Nucleus accumbens (tissue), 56 donors: ENCODE data around the gene IL20RA.
A peak's percentile ranks its signal among the peaks of the same experiment; 100 is the strongest.

ENCODE experiments used
- DNase-seq, 56 donors: peaks; one replicate each; lab custom pipeline; 2025; lab: John Stamatoyannopoulos, UW

Gene IL20RA

DNA sequence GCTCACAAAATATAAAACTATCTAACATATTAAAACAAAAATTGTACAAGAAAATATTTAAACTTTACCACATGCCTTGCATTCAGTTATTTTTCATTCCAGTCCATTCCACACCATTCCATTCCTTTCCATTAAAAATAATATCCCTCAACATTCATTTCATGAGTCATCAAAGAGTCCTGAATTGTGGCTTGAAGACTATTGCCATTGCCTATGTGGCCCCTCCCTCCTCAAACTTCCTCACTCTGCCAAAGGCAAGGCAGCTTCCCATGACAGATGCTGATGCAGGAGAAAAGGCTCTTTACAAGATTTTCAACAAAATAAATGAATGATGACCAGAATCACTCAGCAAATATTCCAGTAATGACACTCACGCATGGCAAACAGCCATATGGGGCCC lies 31.7 kb downstream of the IL20RA start:
- DNase-seq, result no peak

DNA sequence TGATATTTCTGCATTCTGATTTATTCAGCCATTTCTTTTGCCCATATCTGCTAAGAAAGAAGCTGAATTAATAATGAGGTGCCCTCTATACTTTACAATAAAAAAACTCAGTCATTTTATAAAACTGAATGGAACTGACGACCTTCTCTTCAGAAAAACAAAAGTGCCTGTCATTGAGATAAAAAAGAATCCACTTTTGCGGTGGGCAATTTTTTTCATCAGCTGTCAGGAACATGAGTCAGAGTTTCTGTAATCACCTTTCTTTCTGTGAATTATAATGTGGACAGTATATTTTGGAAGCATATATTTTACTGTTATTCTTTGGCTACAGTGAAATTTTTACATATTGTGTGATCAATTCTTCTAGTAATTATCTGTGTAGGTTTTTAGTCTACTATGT lies 33.4 kb downstream of the IL20RA start:
- no peak for DNase-seq

DNA sequence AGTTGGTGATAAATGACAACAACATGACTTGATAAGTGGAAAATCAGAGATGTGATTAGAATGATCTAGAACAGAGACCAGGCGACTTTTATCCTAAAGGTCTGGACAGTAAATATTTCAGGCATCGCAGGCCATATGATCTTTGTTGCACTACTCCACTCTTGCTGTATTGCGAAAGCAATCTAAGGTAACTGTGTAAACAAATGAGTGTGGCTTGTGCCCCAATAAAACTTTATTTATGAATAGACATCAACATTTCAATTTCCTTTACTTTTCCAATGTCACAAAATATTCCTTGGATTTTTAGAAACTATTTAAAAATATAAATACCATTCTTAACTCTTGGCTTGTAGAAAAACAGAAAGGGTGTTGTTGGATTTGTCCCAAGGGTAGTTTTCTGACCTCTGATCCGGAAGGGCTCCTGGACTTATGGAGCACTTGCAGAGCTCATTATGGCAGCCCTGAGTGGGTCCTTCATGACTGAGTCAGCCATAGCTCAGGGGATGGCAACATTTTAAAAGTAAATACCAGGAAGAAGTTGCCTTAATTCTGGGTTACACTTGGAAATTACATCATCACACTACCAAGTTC lies 34.5 kb downstream of the IL20RA start:
- DNase-seq, result no peak

DNA sequence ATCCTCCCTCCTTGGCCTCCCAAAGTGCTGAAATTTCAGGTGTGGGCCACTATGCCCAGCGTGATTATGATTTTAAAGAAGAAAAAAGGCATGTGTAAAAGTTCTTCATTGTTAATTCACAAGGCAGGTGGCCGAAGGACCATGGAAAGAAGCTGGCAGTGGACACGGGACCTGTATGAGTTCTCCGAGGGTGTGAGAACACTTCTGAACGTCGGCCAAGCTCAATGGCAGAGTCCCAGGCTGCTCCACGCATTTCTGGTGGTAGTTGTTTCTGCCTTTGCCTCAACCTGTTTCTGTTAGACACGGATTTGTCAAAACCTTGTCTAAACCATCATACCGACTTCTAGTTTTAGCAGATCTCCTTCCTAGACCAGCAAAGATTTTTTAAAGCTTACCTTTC lies 36.6 kb downstream of the IL20RA start:
- DNase-seq, result peak in 1 of 56 donors; percentile 4

DNA sequence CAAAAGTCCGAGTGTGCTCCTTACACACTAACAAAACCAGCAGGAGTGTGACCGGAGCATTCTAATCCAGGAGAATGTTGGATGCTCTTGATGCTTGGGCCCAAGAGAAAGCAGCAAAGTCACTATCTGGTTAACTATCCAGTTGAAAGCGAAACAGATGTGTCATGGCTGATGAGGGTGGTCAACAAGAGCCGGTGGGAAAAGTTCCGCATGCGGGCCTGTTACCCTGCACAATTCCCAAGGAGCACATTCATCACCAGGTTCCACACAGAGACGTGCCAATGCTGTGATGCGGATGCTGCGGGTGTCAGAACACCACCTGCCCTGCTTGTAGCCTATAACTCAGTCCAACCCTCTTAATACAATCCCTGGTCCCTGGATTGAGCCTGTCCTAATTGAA lies 38.7 kb downstream of the IL20RA start:
- DNase-seq, result no peak

DNA sequence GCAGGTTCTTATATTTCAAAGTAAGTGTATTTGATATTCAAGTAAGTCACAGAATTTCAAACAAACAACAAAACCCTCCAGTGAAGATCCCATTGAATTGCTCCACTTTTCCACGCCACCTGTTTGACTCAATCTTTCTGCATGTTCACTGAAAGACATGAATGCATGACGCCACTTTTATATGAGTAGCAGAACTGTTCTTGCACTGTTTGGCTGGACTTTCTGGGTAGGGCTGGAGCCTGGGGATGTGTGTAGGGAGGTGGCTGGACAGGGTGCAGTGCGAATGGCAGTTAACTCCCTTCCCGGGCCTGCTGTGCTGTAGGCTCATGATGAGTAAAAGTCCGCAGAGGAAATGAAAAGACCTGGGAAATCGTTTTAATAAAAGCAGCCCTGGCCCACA lies 39.7 kb downstream of the IL20RA start:
- DNase-seq, result no peak

DNA sequence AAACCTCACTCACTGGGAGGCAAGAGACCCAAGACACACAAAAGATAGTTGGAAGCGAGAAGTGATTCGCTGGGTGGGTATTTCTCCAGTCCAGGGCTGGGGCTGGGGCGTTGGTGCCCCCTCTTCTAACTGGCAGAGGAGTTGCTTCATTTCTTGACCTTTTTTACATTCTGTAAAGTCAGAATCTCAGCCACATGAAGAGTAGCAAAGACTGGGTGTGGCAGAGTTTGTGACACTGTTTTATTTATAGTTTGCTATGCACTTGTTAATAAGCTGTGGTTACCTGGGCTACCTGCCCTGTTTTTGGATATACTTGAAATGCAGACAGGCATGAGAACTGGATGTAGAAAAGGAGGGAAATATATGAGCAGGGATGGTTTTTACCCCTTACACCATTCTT lies 42.3 kb downstream of the IL20RA start:
- DNase-seq, result no peak

DNA sequence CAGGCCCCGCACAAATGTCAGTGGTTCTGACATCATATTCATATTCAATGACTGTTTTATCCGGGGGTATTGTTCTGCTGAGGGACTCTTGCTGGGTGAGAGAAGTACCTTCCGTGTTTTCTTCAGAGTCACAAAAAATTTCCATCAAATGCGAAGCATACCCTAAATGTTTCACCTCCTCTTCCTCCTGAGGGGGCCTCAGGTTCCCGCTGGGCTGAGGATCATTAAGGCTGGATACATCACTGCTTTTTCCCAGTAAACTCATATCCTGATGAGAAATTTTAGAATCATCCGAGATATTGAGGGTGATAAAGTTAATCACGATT lies 42.8 kb downstream of the IL20RA start:
- DNase-seq, result no peak

DNA sequence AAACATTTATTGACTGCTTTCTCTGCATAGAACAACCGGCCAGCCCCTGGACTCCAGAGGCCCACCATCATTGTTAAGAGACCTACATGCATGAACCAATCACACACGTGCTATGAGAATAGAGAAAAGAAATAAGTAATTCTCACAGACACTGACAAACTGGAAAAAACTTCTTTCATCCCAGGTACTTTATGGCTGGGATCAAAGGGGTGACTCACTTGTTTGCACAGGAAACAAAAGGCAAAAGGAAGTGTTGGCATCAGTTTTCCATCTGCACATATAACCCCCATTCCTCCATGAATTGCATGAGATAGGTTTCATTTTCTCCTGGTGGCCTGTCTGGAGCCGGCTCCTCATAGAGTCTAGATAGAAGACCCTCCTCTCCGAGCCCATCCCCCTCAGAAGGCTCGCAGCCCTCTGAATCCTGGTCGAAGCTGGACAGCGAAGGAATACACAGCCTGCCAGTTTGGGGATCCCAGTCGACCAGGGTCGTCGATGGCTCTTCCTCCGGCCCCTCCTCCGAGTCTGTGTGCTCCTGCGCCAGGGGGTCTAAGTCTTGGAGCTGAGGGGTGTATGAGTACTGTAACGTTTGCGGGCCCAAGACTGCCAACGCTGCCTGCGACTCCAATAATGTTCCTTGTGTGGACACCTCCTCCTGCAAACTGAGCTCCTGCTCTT lies 43.3 kb downstream of the IL20RA start:
- DNase-seq, result no peak

DNA sequence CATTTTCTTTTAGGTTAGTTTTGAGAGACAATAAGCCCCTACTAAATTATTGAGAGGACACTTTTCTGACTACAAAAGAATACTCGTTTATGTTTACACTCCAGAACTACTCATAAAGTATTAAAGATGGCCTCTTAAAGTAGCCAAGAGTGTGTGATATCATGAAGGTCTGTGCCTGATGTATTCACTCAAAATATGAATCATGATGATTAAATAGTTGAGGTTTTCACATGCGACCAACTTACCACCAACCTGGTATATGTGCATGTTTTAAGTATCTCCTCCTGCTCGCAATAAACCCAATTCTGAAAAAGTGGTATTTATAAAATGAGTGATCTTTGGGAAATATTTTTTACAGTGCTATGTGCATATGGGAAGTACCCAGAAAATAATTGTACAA lies 43.9 kb downstream of the IL20RA start:
- no peak for DNase-seq

DNA sequence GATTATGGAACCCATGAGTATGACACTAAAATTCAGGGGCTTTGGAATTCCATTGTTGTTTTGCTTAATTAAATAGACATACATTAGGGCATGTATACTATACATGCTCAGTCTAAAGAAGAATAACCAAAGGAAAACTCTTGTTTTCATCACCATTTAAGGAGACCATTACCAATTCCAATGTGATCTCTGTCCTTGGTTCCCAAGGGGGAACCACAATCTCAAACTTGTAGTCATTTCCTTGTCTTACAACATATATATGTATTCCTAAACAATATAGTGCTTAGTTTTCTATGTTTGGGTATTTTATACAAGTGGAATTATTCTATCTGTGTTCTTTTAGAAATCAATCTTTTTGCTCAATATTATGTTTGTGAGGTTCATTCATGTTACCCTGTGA lies 49.2 kb downstream of the IL20RA start:
- DNase-seq, result no peak

DNA sequence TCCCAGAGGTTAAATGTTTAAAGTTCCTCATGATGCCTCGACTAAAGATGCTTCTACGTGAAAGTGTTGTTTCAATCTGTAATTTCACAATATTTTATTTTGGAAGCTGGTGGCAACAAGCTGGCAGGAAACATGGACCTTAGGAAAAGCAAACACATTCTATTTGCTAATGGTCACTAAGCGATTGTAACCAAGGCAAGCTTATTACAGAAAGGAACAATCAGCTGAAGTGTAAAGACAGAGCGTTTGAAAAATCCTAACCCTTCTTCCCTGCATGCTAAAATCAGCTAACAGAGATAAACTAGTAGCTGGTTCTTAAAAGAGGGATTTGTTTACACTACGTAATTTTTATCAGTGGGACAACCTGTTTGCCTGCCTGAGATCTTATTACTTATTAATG lies 50.0 kb downstream of the IL20RA start:
- DNase-seq, result no peak

DNA sequence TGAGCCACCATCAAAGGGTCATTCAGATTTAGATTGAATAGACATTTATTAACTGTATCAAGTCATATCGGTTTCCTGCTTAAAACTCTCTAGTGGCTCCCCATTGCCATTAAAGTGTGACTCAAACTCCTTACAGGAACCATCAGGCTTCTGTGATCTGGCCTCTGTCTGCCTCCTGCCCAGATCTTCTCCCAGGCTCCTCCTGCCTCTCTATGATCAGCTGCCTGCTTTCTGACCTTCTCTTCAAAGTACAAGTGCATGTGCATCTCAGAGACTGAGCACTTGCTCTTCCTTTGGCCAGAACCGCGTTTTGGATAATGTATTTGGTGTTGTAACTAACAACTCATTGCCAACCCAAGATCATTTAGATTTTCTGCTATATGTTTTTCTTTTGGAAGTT lies 52.7 kb downstream of the IL20RA start:
- no peak for DNase-seq

DNA sequence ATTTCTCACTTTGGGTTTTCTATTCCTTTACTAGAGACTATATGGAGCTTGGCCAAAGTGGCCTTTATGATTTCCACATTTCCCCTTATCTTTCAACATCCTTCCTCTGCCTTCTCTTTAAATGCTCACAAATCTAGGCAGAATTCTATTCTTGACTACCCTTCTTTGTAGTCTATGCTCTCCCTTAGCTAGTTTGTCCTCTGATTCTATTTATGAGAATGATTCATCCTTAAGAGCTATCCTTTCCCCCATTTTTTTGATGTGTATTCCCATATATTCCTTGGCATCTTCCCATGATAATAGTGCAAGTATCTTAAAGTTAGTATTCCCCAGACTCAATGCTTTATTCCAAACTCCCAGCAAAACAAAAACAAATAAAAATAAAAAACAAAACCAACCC lies 53.1 kb downstream of the IL20RA start:
- no peak for DNase-seq

DNA sequence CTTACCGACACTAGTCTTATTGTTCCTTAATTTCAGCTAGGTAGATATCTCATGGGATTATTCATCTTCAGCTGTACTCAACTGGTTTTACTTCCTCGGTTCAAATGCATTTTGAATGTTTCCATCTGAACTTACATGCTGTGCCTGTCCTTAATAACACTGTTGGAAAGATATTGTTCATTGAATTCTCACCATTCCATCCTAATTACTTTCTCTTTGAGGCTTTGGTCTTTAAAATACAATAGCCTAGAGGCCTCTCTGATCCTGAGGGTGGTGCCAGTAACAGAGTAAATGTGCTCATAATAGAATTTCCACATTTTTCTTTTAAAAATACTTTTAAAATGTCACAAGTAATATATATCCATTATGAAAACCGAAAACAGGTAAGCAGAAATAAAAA lies 54.0 kb downstream of the IL20RA start:
- DNase-seq, result no peak

DNA sequence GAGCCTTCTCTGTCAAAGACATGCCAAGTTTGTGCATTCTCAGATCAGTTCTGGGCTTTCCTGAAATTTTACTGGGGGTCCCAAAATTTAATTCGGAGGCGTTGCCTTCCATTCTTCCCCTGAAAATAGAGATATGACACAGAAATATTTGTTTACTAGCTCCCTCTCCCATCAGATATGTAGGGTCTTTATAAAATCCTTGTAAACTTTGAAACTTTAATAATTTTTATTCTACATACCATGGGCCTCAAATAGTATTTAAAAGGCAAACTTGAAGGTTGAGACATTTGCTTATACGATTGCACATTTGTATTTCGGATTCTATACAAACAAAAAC lies 54.6 kb downstream of the IL20RA start:
- no peak for DNase-seq

DNA sequence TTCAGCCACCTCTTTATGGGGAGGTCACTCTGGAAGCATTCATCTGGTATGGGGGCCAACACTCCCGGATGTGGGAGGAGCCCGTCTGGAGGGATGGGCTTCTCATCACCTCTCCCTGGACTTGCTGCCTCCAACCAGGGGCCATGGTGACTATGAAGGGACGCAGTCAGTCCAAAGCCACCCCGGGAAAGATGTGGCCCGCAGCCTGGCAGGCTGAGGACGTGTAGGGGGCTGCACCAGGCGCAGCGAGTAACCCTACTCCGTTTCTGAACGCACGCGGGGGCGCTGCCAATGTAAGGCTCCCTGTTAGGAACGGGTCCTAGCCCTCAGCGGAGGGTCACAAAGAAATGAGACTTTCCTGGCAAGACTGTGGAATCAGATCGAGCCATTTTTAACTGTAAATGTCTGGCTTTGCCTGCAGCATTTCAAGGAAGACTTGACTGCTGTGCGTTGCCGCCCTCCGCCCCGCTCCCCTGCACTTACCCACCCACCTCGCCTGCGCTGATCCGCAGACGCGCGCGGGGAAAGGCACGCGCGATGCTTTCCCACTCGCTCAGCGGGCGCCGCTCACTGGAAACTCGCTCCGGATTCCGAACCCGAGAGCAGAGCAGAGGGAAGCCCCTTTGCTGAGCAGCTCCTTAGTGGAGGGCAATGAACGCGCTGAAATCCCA lies 55.1 kb downstream of the IL20RA start:
- DNase-seq, result peak in 30 of 56 donors; percentile 2 to 79 (median 30)

DNA sequence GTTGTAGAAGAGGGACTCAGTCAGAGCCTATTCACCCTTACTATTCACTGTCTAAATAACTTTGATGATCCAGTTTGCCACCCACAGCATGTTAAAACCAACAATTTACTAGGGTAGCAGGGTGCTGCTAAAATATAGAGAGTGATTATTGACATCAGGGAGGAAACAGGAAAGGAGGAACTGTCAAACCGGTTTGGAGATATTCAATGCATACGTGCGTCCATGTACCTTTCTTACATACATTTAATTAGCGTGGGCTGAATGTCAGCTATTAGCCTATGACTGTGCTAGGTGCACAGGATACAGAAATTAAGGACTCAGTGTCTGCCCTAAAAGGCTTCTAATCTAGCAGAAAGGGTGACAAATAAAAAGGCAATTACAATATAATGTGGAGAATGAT lies 57.2 kb downstream of the IL20RA start:
- DNase-seq, result no peak

DNA sequence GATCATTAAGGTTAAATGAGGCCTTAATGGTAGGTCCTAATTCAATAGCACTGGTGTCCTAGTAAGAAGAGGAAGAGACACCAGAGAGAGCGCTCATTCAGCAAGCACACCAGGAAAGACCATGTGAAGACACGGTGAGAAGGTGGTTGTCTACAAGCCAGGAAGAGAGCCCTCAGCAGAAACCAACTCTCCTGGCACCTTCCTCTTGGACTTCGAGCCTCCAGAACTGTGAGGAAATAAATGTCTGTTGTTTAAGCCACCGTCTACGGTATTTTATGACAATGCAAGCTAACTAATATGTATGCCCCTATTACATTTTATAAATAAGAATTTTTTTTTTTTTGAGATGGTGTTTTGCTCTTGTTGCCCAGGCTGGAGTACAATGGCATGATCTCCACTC lies 59.3 kb downstream of the IL20RA start:
- no peak for DNase-seq

DNA sequence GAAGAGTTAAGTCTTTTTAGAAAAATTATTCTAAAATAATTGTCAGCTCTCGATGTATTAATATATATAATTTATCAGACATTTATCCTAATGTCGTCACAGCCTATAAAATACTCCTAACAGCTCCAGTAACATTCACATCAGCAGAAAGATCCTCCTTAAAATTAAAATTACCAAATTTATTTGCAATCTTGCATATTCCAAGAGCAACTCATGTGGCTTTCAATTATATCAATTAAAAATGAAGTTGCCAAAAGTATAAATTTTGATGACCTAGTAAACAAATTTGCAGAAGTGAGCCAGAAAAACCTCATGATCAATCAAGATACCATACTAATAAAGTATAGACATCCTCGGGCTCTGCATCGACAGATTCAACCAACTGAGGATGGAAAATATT lies 60.2 kb downstream of the IL20RA start:
- no peak for DNase-seq

DNA sequence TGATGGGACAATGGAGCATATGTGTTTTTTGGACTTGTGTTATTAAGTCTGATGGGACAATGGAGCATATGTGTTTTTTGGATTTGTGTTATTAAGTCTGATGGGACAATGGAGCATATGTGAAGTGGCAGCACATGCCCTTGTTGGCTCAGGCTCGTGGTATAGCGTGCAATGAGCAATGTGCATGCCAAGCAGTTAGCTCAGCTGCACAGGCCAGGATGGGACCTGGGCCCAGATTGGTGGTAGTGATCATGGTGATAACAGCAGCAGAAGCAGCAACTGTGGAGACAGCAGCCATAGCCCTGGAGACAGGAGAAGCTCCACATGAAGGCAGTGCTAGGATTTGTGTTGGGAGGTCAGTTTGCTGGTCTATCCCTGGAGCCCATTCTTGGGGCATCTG lies 61.1 kb downstream of the IL20RA start:
- DNase-seq, result peak in 1 of 56 donors; percentile 5

DNA sequence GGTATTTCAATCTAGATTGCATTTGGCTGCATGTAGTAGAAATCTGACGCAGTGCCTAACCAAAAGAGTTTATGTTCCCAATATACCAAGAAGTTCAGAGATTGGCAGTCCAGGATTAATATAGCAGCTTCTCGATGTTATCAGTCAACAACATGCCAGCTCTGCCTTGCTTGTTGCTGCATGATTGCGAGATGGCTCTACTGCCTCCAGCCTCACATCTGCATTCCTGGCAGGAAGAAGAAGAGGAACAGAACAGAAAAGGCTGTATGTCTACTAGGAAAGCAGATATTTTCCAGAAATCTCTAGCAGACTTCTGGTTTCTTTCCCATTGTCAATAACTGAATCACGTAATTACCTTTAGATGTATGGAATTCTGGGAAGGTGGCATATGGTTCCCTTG lies 61.8 kb downstream of the IL20RA start:
- no peak for DNase-seq

DNA sequence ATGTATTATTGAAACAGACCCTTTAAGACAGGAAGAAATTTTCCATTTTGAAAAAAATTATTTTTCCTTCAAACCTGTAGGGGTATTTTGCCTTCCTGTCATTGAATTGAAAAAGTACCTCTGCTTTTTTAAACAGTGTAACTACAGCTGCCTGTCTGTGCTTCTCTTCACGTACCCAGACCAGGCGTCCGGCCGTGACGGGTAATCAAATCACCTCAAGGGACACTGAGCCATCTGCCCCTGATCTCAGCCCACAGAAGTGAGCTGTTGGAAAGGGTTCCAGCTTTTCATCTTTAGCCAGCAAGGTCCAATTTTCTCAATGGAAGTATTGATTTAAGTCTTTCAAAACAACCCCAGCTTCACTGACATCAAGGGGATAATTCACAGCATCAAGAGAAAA lies 64.7 kb downstream of the IL20RA start:
- no peak for DNase-seq
